H4 (cell line): Measurements from ENCODE around the gene MKRN2. TPM values are rescaled to one million over a fixed set of nuclear protein-coding genes. Genes with fewer than 3 reads are reported as not detected.
"Not testable (repeated sequence)": the region's sequence is repeated elsewhere in the genome, so short reads cannot be mapped to it uniquely, and the experiment has no call there.

Source experiments
- DNase-seq: peaks from one replicate; pipeline ENCODE4 v3.0.0-alpha.2; 2015; ENCODE audit warnings: low spot score
- total RNA-seq: library from RNA; depleted of rRNA; stranded (reverse); fragments of >200 nt; shearing (Covaris generic); gene quantifications from 2 replicates; pipeline ENCODE4 v1.2.3, GENCODE V29; 2014

Gene MKRN2
- total RNA-seq, 1 experiment from 2014 or later = 29.9 TPM

DNA sequence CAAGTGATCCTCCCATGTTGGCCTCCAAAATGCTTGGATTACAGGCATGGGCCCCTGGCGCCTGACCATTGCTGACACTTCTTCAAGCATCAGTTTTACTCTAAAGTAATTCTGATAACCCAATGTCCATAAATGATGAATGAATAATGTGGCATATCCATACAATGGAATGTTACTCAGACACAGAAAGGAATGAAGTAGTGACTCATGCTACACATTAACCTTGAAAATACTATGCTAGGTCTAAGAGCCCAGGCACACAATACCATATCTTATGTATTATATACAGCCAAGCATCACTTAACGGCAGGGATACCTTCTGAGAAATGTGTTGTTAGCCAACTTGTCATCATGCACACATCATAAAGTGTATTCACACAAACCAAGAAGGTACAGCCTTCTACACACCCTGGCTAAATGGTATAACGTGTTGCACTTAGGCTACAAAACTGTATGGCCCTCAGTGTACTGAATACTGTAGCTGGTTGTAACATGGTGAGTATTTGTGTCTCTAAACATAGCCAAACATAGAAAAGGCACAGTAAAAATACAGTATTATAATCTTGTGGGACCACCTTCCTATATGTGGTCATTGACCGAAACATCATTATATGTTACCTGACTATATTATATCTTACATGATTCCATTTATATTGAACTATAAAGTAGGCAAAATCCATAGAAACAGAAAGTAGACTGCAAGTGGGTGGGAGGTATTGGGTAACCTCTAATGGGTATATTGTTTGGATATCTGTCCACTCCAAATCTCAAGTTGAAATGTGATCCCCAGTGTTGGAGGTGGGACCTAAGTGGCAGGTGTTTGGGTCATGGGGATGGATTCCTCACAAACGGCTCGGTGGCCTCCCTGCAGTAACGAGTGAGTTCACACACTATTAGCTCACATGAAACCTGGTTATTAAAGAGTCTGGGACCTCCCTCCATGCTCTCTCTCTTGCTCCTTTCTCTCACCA, 31.4 kb downstream of the MKRN2 start:
- no peak for DNase-seq

DNA sequence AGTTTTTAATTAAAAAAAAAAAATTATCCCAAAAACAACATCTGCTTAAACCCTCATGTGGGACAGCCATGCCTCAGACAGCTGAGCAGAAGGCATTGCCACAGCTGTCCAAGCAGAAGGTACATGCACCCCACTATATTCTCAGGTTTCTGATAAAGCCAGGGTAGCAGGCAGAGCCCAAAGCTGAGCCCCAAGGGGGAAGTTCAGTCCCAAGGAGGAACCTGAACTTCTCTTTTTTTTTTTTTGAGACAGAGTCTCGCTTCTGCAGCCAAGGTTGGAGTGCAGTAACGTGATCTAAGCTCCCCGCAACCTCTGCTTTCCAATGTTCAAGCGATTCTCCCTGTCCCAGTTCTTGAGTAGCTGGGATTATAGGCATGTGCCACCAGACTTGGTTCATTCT, 33.2 kb downstream of the MKRN2 start:
- DNase-seq = no peak

DNA sequence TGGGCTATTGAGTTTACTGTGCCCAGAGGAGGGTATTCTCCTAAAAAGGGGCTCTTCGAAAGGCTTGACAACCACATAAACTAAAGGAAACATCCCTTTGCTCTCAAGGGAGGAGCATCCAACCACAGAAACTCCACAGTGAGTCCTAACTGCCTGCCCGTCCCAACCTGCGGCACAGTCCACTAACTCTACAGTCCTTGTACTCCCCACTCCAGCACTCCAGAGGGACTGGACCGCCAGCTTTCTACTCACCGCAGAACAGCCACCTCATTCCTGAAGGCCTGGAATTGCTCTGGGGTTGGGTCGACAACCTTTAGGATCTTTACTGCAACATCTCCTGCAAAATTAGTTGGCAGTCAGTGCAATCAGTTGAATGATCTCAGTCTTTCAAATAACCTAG, 34.6 kb downstream of the MKRN2 start:
- no peak for DNase-seq

DNA sequence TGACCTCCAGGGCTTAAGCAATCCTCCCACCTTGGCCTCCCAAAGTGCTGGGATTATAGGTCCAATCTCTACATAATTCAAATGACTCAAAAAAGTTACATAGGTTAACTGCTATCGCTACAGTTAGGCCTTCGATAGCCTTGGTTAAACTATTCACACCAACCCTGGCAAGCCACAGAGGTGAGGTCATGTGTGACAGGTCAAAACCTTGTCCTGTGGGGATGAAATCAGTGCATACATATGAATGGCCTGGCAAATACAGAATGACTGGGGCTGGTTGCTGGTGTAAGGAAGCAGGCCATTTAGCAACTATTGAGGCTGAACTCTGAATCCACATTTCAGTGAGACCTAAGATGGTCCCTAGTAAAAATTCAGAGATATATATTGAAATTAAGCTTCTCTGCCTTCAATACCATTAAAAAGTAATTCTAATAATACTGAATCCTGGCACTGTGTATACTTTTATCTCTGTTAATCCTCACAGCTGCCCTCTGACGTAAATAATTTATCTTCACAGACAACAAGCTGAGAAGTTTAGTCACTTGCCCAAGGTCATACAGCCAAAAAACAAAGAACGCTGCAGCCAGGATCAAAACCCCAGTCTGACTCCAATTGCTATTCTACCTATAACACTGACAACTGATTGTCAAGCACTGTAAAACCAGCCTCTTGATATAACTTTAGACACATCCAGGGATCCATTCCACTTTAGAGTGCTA, 35.3 kb downstream of the MKRN2 start:
- no peak for DNase-seq

DNA sequence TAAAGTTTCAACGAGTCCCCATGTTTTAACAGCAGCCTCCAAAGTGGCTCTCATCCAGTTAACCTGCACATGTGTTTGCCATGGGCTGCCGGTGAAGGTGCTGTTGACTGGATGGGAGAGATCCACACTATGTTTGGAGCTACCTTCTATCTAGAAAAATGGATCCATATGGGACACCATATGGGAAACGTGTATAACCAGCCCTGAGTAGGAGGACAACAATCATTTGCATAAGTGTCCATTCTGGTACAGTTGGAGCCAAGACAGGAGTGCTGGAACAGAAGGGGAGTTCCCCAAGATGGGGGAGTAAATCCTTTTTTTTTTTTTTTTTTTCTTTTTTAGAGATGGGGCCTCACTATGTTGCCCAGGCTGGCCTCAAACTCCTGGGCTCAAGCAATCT, 36.6 kb downstream of the MKRN2 start:
- DNase-seq = no peak

DNA sequence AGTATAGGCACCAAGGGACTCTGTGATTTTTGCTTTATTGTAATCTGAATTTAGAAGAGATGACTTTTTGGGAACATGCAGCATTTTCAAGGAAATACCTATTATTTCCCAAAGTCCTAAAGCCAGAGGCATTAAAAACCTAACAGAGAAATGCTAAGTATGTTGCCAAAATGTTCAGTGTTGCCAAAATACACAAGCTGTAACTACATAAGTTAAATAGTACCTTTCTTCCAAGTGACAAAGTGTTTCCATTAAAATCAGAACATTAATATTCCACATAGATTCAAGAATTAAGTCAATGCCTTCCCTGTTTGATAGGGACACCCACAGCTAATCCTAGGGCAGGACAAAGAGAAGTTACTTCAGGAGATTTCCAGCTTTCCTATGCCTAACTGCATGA, 42.0 kb downstream of the MKRN2 start:
- DNase-seq = no peak

DNA sequence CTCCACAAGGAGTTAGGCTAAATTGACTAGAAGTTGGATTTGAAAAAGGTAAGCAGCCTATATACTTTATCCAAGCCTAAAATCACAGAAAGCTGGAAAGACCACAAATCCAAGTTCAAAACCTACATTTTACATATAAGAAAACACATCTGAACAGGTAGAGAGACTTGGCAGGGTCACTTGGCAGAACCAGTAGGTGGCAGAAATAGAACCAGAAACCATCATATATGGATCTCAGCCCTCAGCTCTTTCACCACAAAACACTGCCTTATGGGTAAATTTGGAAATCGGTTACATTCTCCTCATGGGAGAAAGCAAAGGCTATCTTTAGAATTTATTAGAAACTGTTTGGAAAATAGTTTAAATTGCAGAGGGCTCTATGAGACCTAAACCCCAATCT, 44.2 kb downstream of the MKRN2 start:
- no peak for DNase-seq

DNA sequence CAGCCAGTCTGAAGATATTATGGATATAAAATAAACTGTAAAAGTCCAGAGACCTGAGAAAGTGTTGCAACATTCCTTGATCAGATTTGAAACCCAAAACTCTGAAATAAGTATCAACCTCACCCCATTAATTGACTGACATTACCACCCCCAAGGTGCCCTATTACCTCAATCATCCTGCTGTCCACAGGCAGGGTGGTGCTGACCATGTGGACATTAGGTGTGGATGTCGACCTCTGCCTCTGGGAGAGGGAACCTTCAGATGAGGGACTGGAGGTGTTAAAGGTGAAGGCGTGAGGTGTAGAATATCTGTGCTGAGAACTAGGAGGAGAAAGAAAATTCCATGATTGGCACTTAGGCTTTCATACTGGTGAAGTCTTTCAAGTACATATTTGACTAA, 47.1 kb downstream of the MKRN2 start:
- DNase-seq = no peak

DNA sequence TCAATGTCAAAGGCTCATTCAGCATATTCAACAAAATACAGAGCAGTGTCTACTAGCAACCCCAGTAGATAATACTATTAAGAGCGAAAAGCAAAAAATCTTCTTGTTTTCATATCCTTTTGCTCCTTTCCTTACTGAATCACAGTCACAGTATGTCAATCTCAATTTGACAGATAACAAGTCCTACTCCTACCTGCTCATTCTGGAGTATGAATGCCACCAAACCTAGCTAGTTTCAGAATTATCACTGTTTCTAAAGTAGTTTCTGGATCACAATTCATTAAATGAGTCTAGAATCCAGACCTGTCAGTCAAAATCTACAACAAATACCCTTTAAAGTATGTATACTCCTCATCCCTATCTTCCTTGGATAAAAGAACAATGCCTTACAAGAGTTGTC, 51.5 kb downstream of the MKRN2 start:
- DNase-seq = no peak

DNA sequence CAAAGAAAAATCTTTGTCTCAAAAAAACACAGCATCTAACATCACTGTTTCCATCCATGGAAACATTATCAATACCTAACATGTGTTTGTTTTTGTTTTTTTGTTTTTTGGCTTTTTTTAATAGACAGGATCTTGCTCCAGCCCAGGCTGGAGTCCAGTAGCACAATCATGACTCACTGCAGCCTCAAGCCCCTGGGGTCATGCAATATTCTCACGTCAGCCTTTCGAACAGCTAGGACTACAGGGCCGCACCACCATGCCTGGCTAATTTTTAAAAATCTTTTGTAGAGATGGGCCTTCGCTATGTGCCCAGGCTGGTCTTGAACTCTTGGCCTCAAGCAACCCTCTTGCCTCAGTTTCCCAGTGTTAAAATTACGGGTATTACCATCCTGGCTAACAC, 54.2 kb downstream of the MKRN2 start:
- DNase-seq = no peak

DNA sequence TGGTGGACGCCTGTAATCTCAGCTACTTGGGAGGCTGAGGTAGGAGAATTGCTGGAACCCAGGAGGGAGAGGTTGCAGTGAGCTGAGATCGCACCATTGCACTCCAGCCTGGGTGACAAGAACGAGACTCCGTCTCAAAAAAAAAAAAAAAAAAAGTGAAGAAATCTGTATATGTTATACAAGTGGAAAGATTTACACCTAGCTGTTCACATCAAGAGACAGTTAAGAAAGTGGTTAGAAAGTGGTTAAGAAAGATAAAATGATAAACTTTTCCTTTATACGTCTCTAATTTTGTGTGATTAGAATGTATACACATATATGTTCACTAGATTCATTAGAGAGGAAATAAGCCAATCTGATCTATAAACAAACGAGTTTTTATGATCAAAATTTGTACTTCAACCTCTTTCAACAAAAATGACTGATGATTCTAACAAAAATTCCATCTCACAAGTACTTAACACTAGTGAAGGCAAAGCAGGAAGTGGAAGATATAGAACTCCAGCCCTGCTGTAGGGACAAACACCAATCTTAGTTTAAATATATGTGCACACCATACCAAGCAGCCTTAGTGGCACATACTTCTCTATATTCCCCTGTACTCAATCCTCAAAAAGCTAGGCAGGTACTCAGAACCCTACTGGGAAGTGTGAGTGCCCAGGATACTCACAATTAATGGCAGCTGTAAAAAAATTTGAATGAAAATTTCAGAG, 55.8 kb downstream of the MKRN2 start:
- no peak for DNase-seq

DNA sequence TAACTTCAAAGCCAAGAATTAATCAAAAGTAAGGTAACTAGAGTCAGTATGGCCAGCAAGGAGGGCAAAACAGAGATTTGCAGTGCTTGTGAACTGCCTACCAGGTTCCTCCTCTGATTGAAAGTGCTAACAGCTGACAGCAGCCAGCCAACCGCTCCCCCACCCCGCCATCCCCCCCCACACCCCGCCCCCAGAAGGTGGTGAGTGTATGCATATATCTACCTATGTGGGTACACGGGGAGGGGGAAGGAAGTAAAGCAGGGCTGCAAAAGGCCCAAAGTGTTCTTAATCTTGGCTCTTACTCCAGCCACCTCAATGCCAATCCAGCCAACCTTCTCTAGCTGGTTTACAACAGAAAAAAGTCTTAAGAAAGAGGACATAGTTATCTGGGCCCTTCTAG, 56.4 kb downstream of the MKRN2 start:
- no peak for DNase-seq

DNA sequence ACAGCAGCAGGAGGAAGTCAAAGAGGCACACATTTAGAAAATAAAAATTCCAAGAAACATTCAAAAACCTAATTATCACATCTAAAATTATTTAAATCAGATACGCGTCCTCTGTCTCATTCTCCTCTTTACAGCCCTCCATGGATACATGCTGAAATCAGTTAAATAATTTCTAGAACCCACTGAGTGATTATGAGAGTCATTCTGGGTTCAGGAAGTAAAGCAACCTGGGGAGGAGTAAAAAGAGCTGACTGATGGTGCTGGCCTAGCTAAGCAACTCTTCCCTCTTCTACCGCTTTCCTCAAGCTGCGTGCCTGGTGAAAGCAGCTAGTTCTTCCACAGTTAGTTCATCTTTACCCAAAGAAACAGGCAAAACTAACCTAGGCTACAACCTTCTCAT, 58.4 kb downstream of the MKRN2 start:
- DNase-seq = no peak

DNA sequence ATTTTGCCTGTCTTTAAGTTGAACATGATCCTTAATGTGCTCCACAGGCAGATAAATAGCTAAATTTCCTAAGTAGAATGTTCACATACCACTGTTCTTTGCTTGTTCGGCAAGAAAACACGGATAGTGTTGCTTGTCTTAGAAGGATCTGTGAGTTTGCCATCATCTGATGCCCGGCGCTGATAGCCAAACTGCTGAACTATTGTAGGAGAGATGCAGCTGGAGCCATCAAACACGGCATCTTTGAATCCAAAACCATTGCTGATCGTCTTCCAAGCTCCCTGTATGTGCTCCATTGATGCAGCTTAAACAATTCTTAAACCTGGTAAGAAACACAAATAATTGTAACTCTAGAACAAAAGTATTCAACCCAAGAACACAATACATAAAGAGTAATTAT, 61.5 kb downstream of the MKRN2 start:
- DNase-seq = no peak

DNA sequence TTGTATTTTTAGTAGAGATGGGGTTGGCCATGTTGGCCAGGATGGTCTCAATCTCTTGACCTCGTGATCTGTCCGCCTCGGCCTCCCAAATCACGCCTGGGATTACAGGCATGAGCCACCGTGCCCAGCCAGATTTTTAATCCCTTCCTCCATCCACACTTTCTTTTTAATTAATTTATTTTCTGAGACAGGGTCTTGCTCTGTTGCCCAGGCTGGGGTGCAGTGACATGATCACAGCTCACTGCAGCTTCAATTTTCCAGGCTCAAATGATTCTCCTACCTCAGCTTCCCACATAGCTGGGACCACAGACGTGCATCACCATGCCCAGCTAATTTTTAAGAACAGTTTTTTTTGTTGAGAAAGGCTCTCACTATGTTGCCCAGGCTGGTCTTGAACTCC, 63.4 kb downstream of the MKRN2 start:
- DNase-seq = no peak

DNA sequence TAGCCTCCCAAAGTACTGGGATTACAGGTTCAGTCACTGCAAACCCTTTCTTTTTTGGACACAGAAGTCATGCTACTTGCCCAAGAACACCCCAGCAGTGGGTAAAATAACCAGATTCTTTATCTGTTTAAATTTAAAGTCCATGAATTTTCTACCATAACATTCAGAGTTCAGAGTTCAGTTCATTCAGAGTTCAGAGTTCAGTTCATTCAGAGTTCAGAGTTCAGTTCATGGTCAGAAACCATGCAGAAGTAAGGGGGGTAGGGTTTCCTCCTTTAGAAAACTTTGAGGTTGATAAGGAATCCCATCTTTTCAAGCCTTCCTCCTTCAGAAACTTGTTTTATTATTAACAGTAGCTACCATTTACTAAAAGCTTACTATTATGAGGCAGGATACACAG, 63.8 kb downstream of the MKRN2 start:
- DNase-seq = no peak

DNA sequence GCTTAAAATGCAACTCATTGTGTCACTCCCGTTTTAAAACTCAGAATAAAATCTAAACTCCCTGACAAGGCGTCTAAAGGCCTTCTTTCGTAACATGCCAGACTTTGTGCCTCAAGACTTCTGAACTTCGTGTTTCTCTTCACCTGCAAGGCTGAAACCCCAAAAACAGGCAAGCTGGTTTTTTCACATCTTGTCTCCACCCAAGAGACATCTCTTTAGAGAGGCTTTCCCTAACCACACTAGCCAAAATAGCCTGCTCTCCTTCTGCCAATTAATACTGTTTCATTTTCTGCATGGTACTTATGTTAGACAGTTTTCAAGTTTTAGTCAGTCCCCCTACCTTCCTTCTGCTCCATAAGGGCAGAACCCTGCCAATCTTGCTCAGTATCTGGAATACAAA, 65.4 kb downstream of the MKRN2 start:
- no peak for DNase-seq

DNA sequence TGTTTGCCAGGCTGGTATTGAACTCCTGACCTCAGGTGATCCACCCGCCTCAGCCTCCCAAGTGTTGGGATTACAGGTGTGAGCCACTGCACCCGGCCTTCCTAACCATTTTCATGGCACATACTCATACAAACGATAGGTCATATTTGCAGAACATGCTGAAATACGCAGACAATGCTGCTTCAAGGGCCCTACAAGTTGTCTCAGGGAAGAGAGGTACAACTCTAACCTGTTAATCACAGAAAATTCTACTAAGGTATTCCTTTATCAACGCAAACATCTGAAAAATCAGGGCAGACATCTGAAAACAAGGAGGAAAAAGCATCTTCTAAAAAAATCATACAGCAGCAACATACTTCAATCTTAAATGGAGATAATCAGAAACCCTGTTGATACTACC, 67.2 kb downstream of the MKRN2 start:
- DNase-seq = no peak

DNA sequence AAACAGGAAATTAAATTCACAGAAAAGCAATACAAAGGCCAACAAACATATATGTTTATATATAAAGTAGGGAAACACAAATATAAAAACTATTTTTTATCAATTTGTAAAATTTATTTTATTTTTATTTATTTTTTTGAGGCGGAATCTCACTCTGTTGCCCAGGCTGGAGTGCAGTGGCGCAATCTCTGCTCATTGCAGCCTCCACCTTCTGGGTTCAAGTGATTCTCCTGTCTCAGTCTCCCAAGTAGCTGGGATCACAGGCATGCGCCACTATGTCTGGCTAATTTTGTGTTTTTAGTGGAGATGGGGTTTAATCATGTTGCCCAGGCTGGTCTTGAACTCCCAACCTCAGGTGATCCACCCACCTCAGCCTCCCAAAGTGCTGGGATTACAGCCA, 68.1 kb downstream of the MKRN2 start:
- not testable (repeated sequence) for DNase-seq

DNA sequence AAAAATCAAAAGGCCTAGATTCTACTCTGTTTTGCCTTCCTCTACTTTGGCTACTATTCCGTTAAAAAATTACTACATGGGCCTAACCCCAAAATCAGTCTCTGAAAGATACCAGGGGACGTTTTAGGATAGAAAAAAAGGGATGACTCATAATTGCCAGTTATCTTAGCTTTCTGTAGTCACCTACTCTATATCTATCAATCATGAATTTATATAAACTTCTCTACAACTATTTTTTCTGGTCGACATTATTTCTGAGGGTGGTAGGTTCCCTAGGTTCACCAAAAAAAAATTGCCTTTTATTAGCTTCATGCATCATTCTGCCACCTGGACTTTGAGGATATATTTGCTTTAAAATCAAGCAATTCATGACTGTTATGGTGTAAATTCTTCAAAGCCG, 70.5 kb downstream of the MKRN2 start:
- DNase-seq = no peak

DNA sequence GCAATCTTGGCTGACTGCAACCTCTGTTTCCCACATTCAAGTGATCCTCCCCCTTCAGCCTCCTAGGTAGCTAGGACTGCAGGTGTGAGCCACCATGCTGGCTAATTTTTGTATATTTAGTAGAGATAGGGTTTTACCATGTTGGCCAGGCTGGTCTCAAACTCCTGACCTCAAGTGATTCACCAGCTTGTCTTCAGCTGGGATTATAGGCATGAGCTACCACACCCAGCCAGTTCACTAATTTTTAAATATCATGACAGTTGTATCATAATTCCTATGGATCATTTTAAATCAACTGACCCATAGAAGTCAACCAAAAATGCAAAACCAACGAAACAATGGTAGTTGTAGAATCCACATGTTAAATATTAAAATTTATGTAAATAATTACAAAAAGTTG, 71.9 kb downstream of the MKRN2 start:
- DNase-seq = no peak

DNA sequence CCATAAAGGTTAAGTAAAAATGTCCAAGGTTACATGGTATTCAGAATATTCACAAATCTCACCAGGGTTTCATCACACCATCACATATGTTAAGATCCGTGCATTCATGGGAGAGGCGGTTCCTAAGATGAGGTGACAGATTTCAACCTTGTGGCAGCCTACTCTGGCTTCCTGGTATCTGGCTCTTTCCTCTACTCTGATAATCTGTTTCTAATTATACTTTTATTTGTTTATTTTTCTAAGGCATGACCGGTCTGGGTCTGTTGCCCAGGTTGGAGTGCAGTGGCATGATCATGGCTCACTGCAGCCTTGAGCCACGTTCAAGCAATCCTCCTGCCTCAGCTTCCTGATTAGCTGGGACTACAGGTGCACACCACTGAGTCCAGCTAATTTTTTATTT, 72.7 kb downstream of the MKRN2 start:
- peak; percentile 20 for DNase-seq

DNA sequence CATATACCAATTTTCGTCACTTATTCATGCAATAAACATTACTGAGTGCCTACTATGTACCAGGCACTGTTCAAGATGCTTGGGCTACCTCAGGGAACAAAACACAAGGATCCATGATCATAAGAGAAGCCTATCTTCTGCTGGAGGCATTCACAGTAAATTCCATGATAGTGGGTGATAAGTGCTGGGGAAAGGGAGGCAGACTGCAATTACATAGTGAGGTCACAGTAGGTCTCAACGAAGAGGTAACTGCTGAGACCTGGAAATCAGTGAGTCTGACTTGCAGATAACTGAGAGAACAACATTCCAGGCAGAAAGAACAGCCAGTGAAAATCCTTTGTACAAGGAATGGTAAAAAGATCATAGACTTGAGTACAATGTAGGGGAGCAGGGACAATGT, 73.4 kb downstream of the MKRN2 start:
- DNase-seq = no peak
